IPS-NIHi7 (cell line): Measurements from ENCODE around the gene HSD17B2.
"Not testable (repeated sequence)": the region's sequence is repeated elsewhere in the genome, so short reads cannot be mapped to it uniquely, and the experiment has no call there.

Experiments
- DNase-seq: peaks from one replicate; pipeline ENCODE4 v3.0.0; 2012; ENCODE audit warnings: mixed read lengths; ENCODE audit errors: extremely low spot score

The HSD17B2 gene

DNA sequence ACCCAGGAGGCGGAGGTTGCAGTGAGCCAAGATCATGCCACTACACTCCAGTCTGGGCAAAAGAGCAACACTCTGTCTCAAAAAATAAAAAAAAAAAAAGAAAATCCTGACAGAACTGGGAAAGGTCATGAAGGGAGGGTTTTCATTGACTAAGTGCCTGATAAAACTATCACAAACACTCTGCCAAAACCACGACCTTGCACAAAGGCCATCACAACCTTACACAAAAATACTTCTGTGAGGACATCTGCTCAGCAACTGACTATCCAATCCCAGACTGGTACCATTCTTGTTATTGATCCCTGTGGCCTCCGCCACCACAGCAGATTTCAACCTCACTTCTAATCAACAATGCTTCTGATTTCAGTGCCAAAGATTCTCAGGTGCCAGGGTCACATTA lies 94.8 kb downstream of the HSD17B2 start:
- no peak for DNase-seq

DNA sequence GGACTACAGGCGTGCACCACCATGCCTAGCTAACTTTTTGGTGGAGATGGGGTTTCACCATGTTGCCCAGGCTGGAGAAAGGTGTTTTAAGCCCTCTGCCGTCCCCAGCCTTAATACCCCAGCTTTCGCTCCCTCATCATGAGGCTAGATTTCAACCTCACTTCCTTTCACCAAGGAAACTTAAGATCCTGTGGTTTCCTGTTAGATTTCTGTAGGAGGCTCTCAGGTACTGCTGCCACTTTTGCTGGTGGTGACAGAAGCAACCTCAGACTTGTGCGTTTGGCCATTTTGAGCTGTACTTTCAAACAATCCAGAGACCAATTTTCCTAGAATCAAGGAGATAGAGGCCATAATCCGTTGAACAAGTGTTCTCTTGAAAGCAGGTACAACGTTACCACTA lies 98.7 kb downstream of the HSD17B2 start:
- no peak for DNase-seq

DNA sequence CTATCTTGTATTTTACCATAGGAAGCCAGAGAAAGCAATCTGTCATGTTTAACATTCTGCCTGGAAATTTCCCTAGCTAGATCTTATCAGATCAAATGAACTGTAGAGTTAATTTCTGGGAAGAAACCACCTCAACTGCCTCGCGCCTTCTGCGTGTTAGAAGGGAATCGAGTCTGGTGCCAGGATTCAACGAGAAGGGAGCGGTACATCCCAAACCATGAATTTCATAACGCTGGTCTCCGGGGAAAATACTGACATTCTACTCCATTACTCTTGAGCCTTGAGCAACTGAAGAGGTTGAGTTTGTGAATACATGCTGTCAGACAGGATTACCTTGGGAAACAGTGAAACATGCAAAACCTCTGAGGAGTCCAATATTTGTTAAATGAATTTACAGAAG lies 99.8 kb downstream of the HSD17B2 start:
- no peak for DNase-seq

DNA sequence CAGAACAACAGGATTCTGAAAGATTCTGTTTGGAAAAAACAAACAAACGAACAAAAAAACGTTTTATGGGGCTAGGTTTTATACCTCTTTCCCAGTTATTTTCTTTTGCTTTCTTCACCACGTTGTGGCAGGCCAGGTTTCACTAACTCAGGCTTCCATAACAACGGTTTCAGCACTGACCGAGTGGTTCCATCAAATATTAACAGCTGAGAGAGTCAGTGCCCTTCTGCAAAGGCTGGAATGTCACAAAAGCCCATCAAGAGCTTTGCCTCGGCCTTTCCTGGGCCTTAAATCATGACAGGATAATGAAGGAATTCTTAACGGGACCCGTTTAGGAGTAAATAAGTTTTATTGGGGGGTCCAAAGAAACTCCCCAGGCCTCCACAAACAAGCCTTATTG lies 100.8 kb downstream of the HSD17B2 start:
- no peak for DNase-seq

DNA sequence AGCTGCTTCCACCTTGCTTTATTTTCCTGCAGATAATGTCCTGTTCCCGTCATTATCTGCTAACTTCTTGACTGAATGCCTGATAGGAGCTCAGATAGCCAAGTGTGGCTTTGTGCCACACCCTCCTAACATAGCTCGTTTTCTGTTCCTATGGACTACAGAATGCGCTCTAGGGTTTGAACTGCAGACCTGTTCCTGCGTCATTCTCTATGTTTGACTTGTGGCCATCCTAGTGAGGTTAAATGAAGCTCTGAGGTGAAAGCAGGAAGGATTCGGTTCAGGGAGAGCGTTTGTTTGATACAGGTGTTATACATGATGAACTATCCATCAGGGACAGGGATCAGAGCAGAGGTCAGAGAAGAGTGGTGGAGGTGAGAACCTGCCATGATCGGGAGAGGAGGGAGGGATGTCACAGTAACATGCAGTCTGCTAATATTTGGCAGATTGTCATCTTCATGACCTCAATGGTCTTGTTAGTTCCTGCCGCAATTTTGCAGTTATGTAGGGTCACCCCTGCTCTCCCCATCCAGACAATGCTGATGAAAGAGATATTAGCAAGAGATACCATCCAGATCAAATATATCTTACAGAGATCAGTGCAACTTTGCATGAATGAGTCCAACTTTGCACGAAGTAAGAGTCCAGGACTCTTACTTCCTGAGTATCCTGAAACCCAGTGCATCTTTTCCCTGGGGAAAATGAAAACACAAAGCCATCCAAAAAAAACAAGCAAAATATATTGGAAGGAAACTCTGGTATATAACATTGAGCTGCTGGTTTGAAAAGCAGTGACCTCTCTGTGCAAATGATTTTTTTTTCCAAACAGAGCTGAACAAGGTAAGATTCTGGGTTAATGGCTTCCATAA lies 102.1 kb downstream of the HSD17B2 start:
- DNase-seq: no peak

DNA sequence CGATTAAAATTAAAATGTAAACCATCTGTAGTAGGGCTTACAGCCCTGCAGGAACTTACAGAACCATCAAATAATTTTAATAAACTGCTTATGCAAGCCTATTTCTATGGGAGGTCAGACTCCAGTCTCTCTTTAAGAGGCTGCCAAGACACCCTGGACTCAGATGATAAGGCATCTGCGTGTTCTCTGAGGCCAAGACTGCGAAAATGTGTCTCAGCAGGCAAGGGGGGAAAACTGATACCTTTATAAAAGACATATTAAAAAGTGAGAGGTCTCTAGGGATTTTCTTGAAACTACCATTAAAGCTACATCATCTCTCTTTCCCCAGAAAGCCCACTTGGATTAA lies 102.7 kb downstream of the HSD17B2 start:
- DNase-seq: no peak

DNA sequence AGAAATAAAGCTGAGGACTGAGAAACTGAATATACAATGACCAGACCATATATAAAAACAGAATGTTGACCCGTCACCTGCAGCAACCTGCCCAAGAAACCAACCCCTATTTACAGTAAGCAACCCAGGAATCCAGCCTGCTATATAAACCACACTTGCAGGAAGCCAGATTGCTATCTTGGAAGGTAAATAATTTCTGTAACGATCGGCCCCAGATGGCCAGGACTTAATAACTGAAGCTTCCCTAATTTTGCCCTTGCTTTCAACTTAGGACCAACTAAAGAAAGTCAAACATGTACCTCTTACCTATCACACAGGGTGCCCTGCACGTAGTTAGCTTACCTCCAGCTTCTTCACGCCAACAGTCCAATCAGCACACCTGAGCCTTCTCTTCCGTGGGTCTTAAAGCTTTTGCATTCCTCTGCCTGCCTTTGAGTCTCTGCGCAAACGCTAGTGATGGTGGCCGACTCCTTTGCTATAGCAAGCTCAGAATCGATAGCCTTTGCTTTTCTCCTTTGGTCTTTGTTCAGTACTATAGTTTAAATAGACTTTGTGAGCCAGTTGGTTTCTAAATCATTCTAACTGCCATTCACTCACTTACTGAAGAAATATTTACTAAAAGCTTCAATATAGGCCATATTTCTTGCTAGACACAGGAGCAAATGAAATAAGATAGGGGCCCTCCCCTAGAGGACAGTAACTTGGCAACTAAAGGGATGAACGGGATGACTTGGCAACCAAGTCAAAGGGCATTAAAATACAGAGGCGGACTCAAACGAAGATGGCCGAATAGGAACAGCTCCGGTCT lies 103.6 kb downstream of the HSD17B2 start:
- no peak for DNase-seq

DNA sequence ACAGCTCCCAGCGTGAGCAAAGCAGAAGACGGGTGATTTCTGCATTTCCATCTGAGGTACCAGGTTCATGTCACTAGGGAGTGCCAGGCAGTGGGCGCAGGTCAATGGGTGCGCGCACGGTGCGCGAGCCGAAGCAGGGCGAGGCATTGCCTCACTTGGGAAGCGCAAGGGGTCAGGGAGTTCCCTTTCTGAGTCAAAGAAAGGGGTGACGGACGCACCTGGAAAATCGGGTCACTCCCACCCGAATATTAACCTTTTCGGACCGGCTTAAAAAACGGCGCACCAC lies 104.2 kb downstream of the HSD17B2 start:
- not testable (repeated sequence) for DNase-seq

- no peak for DNase-seq
Measured at GRCh38 chr16:82146556-82146955, 111.5 kb downstream of the HSD17B2 start.

DNA sequence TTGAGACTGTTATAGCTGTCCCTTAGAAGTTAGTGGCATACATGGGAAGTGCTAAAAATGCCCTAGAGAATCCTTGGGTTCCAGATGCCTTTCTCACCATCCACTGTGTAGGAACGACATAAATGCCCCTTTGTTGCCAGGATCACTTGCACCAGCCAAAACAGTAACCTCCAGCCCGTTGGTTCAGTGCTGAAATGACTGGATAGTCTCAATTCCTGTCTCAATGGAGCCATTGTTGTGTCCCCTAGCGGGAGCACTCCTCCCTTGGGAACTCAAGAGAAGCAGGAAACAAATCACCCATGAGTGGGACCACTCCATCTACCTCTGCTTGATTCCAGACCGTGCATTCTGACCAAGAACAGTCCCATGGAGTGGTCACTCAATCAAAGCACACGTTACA lies 111.9 kb downstream of the HSD17B2 start:
- DNase-seq: no peak

DNA sequence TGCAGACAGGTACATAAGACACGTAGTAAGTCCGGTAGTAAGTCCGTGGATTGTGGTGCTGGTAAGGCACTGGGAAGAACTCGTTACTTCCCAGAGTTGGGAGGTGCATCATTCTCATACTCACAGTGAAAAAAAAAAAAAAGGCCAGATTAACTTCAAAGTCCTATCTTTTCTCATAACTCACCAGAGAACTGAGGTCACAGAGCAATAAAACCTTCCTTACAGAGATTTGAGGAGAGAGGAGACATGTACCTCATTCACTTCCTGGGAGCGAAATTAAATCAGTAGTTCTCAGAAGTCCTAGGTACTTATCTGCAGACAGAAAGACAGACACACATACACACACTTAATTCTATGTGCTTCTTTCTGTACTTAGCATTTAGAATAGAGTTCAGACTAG lies 112.5 kb downstream of the HSD17B2 start:
- DNase-seq: no peak
